GM19238 (cell line): Measurements from ENCODE around the gene SLCO3A1.
"Not testable (repeated sequence)": the region's sequence is repeated elsewhere in the genome, so short reads cannot be mapped to it uniquely, and the experiment has no call there.

Experiments
- DNase-seq: peaks from one replicate; pipeline ENCODE4 v3.0.0; 2011; ENCODE audit warnings: low spot score; ENCODE audit not compliant: insufficient read length

The SLCO3A1 gene

DNA sequence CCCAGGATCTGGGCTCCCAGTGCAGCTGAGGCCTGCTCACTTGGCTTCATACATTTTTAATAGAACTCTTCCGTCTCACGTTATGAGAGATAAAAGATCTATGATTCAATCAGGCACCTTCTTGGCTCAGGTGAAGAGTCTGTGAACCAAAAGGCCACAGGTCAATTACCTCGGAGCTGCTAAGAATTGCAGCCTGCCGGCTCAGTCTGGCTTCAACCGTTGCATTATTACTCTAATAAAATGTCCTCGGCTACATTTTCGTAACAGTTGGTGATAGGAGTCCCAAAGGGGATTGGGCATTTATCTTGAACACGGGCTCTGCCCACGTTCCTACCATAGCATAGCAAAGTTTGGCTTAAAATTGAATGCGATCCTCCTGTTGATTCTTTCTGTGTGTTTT, 176.3 kb downstream of the SLCO3A1 start:
- DNase-seq, result no peak

DNA sequence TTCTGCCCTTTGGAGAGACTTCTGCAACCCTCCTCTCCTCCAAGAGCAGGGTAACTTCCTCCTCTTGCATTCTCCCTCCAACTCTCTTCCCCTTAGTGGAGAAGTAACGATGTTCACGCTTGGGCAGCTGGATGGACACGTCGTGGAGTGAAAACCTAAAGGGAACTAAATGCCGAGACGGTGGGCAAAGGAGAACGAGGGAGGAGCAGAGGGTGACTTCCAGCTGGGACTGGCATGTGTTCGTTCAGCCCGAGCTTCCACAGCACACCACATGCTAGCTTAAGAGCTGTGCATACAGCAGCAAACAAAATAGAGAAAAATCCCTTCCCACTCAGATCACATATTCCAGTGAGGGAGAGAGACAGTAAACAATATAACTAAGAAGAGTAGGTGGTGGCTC, 179.8 kb downstream of the SLCO3A1 start:
- no peak for DNase-seq

DNA sequence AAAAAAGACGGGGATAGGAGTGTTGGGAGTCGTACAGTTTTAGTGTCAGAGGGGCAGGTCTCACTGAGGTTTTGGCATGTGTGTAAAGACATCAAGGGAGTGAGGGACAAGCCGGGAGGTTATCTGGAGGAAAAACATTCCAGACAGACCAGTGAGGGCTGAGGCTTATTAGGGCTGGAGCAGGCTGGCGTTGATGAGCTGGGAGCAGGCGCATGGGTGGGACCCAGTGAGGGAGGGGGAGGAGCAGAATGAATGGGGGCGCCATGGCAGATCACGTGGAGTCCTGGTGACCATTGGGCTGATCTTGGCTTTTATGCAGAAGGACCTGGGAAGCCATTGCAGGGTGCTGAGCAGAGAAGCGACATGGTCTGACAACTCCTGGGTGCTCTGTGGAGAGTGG, 180.2 kb downstream of the SLCO3A1 start:
- DNase-seq, result no peak

DNA sequence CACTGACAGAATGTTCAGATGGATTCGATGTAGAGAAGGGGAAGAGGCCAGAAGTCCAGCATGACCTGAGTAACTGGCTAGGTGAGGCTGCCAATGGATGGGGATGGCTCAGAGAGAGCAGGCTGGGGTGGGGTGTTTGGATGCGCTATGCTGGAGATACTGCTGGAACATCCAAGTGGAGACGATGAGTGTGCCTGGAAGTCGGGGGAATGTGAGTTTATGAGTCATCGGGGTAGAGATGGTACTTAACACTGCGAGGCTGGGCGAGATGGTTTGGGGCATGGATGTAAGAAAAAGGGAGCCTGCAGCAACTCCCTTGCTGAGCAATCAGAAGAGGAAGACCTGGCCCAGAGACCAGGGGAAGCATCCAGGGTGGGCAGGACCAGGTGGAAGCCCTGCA, 180.7 kb downstream of the SLCO3A1 start:
- DNase-seq, result no peak

DNA sequence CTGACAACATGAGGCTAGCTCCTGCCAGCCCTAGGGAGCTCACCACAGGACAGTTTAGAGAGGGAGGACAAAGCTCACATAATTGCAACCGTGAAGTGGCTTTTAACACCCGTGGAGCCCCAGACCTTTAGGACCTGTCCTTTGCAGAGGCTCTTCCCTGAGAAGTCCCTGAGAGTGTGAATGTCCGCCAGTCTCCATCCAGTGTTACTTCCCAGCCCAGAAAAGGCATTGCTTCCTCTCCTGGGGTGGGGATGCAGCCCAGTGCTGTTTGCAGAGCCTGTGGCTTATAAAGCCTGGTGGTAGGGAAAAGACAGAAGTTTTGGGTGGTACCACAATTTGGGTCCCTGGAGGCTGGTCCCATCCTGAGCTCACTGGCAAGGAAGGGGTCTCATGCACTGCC, 182.0 kb downstream of the SLCO3A1 start:
- no peak for DNase-seq

DNA sequence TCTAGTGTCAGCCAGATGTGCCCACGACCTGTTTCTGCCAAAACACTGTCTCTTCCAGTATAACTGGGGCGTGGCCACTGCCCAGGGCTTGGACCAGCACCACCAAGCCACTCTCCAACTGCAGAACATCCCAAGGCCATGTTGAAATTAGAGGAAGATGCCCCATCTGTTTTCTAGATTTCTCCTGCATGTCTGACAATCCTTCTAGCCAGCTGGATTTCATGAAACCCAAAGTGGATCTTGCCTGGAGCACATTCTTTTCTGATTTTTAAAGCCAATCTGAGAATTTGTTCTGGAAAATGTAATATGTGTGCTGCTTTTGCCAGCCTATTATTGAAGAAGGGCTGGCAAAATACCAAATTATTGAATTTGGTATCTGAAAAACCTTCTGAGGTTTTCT, 182.5 kb downstream of the SLCO3A1 start:
- no peak for DNase-seq

DNA sequence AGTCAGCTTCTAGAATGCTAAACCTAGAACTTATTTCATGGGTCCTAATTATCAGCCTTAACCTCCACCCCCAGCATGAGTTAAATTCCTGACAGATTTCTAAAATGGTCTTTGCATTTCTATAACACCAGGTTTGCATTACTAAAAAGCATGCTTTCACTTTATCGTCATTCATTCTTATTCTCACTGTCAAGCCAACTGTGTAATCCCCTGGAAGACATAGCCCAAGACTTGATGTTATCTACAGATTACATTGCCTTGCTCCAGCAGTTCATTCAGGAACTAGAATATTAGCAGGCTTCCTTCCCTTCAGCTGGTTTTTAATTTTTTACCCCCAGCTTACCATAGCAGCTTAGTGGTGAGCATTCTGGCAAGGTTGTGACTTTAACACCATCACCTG, 184.0 kb downstream of the SLCO3A1 start:
- DNase-seq, result no peak

DNA sequence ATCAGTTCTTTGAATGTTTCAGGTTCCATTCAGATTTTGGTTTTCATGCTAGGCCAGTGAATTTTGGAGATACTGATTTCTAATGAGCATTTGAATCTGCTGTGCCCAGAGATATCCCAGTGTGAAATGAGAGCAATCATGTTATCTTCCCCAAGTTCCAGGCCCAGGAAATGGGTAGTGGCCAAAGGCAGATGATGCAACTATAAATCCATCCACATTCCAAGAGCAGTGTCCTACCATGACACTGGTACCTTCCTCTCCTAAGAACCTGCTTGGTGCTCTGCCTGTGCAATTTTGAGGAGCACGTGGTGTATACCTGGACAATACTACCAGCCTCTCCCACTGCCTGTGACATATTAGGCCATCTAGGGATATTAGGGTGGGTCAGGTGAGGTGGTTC, 186.8 kb downstream of the SLCO3A1 start:
- no peak for DNase-seq

DNA sequence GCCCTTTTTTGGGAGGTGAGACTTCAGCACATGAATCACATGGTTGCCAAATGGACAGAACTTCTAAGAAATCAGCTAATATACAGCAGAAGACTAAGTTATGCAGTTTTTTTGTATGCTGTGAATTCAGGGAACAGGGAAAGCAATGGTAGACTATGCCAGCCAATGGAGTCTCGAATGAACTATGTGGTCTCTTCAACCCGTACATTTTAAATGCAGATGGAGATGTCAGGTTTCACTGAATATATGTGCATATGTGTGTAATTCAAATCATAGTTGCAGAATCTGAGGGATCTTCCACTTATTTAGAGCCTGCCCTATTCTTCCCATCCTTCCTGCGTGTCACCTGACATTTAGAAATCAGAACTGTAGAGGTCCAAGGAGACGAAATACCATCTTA, 187.9 kb downstream of the SLCO3A1 start:
- no peak for DNase-seq

DNA sequence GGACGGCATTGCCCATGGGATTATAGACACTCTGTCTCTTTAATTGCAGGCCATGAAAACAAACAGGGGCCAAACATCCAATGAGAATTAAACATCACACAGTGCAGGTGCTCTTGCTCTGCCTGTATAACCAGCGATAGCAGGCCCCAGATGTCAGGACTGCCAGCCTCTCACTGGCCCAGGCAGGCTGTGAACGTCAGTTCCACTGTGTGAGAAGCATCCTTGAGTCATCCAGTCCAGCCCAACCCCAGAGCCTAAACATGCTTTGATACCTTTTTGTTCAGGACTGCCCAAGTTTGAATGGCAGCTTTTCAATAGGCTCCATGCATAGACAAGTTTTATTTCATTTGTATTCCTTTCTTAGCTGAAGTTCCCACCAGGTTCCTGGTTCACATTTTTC, 189.8 kb downstream of the SLCO3A1 start:
- DNase-seq, result no peak

DNA sequence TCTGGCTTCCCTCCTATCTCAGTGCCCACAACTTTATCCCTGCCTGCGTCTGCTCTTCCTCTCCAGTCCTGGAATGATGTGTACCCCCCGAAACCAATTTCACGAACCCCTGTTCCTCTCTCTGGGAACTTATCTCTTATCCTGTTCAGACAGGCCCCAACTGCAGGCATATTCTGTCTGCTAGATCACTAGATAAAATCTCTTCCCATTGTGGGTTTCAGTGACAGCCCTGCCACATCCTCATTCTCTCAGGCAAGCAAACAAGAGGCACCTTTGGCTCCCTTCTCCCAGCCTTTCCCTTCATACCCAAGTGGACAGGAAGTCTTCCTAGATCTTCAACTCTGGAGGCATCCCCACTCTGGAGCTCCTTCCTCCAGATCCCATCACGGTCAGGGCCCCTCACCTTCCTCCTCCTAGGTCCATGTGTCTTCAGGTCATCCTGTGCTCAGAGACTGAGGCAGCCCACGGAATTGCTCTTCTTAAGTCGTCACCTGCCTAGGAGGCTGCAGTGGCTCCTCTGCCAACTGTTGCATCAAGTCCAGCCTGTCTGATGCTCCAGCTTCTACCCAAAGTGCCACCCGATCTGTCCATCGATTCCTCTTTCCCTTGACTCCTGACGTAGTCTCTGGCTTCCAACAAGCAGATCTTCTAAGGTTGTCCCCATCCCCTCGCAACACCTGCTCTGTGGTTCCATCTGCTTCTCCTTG, 190.8 kb downstream of the SLCO3A1 start:
- DNase-seq, result no peak

DNA sequence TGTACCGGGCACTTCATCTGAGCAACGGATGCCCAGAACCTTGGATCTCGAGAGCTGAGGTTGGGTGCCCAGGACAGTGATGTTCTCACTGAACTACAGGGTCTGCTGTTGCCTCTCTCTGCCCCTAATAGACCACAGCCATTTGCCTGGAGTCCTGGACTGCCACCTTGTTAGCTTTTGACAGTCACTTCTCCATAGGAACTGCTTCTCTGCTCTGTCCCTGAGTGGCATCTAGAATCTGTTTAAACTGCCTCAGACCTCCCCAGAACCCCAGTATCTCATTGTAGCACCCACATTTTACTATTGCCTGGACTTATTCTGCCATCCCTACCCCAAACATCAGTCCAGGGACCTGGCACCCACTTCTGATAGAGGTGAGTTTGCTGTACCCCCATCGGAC, 194.4 kb downstream of the SLCO3A1 start:
- no peak for DNase-seq

DNA sequence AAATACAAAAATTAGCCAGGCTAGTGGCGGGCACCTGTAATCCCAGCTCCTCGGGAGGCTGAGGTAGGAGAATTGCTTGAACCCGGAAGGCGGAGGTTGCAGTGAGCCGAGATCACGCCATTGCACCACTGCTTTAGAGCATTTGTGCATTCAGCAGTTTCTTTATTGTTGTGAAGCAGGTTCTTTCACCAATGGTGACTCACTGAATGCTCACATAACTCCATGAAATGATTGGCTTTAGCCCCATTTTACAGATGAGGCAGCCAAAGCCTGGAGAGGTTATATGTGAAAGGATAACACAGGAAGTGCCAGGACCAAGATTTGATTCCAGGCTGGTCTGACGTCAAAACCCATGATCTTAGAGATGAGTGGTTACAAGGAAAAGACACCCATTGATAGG, 195.2 kb downstream of the SLCO3A1 start:
- DNase-seq, result no peak

DNA sequence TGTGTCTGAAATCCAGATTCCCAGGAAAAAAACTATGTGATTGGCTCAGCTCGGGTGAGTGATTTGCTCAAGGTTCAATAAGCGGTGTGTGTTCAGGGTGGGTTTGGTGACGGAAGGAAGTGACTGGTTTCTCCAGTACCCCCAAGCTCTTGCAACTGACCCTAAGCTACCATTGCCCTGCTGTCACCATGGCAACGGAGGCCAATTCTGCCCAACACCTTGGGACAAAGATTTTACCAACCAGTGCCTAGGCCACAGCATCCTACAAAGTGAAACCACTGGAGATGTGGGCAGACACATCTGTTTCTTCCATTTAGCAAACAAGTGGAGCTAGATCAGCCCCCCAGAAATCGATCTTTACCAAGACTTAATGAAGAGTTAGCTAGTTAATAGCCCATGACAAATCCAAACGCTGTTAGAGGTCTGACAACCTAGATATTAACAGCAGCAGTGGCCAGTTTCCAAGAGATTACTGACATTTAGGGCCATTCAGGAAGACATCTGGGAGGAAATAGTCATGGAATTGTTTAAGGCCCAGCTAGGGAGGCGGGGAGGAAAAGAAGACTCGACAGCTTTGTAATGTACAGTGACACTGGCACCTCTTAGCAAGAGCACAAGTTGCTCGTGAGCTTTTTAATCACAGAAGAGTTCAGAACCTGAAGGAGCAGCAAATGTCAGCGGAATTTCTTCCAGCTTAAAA, 195.9 kb downstream of the SLCO3A1 start:
- DNase-seq, result no peak

DNA sequence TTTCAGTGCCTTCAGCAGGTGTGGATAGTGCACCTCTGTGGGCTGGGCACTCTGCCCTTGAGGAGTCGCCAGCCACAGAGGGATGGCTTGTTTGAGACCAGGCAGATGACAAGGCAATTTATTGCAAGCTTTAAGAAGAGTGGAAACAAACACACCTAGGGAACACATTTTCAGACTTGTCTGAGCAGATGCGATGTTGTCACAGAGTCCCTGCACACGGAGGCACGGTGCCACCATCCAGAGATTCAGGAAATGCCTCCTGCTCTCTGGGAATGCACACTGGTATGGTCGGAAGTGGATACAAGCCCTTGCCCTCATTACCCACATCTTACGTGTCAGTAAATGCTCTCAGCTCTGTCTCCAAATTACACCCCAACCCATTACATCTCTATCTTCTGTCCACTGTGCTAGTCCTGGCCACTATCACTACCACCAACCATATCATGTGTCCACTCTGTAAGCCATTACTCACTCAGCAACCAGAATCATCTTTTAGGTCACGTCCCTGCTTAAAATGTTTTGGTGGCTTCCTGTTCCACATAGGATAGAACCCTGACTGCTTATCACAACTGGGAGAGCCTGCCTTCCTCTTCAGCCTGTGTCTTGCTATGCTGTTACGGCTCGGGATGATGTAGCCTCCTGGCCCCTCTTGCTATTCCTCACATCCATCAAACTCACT, 196.9 kb downstream of the SLCO3A1 start:
- DNase-seq, result no peak

DNA sequence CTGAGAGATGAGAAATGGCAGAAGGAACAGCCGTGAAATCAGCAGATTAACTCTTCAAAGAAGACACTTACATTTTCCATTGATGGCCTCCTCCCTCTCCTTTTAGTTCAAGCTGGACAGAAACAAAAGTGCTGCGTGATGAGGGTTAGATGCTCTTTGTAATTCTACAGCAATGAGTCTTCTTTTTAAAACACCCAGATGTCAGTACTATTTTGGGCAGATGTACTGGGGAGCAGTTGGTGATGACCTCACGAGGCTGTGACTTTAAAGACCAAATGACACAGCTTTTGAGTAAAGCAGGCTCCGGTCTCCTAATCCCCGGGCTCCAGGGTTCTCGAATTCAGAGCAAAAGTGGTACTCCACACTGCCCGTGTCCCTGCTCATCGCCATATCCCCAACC, 198.2 kb downstream of the SLCO3A1 start:
- DNase-seq, result no peak

DNA sequence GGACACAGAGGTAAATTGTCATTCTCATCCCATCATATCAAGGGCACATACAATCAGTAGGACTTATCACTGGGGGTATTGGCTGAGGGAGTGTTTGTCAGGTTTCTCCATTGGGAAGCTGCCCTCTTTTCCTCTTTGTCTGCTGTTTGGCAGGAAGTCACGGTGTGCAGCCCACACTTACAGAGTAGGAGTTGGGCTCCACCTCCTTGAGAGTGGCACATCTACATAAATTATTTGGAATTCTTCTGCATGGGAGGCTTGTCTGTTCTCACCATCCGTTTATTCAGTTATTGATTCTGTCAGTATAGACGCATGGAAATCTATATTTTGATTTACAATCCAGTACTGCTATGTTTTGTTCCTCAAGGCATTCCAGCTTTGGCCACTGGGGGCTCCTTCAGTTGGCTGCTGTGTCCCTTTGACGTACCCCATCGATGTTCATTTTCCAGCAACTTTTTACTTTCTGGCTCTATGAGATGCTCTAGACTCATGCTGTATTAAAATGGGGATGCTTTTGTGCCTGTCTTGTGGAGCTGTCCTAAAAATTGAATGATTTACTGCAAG, 200.3 kb downstream of the SLCO3A1 start:
- no peak for DNase-seq

DNA sequence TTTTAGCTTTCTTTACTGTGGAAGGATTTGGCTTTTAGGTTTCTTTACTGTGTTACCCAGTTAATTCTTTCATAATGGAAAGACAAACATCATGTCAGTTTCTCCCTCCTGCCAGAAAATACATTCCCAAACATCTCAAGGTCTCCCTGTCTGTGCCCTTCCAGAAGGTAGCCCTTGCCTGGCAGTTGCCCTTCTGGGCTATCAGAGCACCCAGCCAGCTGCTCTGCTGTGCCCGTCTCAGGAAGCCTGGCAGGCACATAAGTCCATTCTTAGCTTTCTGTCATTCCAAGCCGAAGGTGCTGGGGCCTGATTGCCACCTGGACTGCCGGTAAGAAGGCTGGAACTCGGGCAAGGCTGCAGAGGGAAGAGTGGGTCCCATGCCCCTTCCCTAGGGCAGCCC, 203.4 kb downstream of the SLCO3A1 start:
- no peak for DNase-seq

DNA sequence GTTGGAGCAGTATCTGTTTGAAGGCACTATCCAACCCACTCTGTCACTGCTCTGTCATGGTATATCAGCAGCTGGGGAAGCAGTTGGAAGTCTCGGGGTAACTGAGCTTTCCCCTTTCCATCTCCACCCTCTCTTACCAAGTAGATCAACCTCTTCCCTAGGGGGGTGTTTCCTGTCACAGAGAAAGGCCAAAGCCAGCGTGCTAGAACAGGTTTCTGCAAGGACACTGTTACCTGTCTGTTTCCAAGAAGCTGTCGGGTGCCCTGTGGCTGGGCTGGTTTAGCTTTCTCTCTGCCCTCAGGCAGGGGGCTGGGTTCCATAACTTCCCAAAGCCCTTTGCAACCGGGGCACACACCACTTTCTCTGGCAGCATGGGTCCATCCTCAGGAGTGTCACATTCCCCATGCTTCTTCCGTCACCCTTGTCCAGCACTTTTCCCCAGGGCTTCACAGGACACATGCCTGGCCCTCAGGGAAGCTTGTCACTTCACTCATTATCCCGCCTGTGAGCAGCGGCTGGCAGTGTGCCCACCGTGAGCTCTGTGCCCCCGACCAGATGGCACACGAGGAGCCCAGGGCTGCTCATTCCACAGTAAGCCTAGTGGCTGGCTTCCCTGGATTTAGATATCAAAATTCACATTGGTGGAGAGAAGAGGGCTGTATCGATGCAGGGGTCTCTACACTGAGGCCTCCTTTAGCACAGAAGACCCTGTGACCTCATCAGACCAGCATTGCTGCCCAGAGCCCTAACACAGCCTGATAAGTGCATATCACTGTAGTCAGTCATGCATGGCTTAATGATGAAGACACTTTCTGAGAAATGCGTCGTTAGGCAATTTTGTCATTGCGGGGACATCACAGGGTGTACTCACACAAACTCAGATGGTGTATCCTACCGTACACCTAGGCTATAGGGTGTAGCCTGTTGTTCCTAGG, 205.8 kb downstream of the SLCO3A1 start:
- DNase-seq, result no peak

DNA sequence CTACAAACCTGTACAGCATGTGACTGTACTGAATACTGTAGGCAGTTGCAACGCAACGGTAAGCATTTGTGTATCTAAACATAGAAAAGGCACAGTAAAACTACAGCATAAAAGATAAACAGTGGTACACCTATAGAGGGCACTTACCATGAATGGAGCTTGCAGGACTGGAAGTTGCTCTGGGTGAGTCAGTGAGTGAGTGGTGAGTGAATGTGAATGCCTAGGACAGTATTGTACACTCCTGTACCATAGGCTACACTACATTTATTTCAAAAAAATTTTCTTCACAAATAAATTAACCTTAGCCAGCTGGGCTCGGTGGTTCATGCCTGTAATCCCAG, 206.4 kb downstream of the SLCO3A1 start:
- not testable (repeated sequence) for DNase-seq

DNA sequence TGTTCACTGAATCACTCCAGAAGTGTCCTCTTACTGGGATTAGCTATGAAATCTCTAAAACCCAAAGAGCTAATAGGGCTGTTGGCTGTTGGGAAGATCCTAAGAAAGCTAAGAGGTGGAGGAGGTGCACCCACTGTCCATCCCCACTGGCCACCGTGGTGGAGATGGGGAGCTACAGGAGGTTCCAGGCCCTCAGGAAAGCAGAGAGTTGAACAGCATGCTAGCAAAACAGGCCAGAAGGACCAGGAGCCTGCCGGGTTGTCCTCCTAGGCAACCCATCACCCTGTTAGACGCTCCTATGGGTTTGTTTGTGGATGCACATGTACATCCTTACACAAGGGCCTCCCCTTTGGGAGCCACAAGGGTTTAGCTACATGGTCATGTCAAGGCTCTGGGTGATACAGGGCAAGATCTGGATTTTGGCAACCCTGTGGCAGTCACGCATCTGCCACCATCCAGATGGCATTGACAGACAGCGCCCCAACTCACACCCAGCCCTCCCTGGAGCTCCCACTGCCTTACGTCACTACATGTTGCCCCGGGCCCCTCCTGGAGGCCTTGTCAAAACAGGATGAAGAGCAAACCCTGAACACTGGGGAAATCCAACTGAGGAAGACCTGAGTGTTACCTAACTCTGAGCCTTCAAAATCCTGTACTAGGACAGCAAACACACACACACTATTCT, 208.1 kb downstream of the SLCO3A1 start:
- DNase-seq, result no peak
